NCI-H748 treated with DMSO at 0.1 percent for 48 hours (cell line): Measurements from ENCODE around the gene UBE2J1.
"Not testable (repeated sequence)": the region's sequence is repeated elsewhere in the genome, so short reads cannot be mapped to it uniquely, and the experiment has no call there.

Experiments
- DNase-seq: peaks from one replicate; lab custom pipeline; 2025; lab: John Stamatoyannopoulos, UW

UBE2J1 gene

GRCh38 chr6:89317067-89317466, 35.5 kb downstream of the UBE2J1 start:
- no peak for DNase-seq

DNA sequence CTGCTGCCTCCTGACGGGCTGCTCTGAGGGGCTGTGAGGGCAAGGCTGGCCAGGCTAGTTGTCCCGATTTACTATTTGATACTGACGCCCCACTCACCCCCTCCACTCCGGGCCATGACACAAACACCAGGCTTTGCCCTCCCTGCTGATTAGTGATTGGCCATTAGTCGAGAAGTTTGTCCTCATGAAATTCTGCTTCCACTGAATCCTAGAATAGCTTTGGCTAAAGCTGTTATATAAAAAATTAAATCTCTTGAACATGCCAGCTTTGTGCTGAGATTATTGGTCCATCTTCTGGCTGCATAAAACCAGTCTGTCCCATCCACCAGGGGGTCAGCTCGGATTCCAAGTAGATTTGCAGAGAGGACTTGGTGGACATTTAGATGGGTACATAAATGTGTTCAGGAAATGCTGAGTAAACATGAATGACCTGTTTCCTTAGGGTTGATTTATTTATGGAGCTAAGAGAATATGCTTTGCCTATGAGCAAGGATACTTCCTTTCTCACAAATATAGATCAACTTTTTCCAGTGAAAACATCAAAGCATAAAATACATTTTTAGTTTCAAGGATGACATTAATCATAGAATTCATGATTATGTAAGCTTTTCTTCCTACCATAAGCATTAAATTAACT, 37.2 kb downstream of the UBE2J1 start, which contains the start of gene GABRR2:
Gene GABRR2 (minus strand): TSS at position 51 of the 637 bp plus-strand sequence. CDS start 134 bp downstream, outside the sequence.
- no peak for DNase-seq

DNA sequence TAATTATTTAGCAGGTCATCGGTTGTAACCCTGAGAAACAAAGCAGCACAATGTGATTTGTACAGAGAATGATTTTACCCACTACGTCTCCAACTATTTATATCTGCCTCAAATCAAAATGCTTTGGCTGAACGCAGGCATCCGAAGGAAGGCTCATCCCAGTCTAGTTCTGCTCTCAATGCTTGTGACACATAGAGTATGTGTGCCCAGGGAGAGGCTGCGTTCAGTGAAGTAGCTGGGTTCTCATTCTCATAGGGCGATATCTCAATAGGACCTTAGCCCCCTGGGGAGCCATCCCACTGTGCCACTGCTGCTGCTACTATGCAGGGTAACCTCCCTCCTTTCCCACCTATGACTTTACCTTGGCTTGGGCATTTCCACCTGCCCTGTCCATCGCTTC, 37.8 kb downstream of the UBE2J1 start:
- DNase-seq: no peak

DNA sequence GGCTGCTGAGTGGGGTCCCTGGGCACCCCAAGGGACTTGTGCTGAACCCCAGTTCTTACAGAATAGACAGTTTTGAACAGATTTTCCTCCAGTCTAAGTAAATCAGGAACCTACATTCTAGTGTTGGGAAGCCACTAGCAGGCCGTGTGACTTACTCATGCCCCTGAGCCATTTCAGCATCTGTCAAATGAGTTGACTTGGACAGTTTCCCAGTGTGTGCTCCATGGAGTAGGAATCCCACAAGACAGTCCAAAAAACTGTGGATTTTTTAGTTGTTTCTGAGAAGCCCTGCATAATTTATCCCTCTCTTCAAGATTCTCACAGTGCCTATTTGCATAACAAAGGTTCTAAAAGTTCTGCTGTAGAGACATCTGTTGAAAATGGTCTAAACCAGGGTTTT, 39.5 kb downstream of the UBE2J1 start:
- DNase-seq: no peak

GRCh38 chr6:89311853-89312531, 40.5 kb downstream of the UBE2J1 start:
- DNase-seq: no peak

- DNase-seq: no peak
These were observed 41.0 kb downstream of the UBE2J1 start for GRCh38 chr6:89311530-89311852.

- DNase-seq: no peak
These were observed 41.6 kb downstream of the UBE2J1 start for GRCh38 chr6:89310929-89311328.

DNA sequence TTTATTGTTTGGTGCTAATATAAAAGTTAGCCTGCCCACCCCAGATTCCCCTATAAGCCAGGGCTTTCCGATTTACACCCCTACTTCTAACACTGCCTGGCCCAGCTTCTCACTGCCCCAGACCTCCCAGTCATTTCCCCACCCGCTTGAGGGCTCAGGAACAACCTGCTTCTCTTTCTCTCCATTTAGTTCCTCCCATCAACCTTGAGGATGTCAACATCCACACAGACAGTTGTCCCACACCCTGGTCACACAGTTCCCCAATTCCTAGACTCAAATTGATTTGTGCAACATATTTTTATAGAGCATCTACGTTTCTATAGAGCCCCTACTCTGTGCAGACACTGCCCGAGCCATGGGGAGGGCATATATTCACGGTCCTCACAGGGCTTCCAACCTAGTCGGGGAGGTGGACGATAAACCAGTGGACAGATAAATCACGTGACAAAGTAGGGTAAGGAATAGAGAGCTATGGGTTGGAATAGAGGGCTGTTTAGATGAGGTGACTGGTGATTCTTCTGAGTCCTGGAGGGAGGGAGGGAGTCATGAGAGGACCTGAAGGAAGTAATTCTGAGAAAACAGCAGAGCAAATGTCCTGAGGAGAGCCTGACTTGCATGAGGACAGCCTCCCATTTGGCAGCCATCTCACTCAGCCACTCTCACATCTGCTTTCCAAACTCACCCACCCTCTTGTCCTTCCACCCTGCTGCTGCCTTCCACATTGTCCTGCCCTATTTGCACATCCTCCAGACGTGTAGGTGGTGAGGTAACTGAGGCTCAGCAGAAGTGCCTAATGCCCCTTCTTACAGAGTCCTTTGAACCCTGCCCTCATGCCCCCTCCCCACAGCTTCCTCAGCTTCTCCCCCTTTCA, 43.8 kb downstream of the UBE2J1 start:
- no peak for DNase-seq

DNA sequence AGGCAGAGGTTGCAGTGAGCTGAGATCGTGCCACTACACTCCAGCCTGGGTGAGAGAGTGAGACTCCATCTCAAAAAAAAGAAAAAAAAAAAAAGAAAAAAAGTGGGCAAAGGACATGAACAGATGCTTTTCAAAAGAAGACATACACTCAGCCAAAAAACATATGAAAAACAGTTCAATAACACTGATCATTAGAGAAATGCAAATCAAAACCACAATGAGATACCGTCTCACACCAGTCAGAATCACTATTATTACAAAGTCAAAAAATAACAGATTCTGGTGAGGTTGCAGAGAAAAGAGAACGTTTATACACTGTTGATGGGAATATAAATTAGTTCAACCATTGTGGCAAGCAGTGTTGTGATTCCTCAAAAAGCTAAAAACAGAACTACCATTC, 48.0 kb downstream of the UBE2J1 start:
- DNase-seq: not testable (repeated sequence)

GRCh38 chr6:89302936-89303335, 49.6 kb downstream of the UBE2J1 start:
- no peak for DNase-seq

DNA sequence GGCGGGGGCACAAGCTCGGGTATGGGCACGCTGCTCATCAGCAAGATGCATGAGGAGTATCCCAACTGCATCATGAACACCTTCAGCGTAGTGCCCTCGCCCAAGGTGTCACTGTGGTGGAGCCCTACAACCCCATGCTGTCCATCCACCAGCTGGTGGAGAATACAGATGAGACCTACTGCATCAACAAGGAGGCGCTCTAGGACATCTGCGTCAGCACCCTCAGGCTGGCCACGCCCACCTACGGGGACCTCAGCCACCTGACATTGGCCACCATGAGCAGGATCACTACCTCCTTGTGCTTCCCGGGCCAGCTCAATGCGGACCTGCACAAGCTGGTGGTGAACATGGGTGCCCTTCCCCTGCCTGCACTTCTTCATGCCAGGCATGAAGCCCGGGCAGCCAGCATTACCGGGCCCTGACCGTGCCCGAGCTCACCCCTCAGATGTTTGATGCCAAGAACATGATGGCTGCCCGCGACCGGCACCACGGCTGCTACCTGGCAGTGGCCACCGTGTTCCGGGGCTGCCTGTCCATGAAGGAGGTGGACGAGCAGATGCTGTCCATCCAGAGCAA, 50.2 kb downstream of the UBE2J1 start:
- DNase-seq: no peak

DNA sequence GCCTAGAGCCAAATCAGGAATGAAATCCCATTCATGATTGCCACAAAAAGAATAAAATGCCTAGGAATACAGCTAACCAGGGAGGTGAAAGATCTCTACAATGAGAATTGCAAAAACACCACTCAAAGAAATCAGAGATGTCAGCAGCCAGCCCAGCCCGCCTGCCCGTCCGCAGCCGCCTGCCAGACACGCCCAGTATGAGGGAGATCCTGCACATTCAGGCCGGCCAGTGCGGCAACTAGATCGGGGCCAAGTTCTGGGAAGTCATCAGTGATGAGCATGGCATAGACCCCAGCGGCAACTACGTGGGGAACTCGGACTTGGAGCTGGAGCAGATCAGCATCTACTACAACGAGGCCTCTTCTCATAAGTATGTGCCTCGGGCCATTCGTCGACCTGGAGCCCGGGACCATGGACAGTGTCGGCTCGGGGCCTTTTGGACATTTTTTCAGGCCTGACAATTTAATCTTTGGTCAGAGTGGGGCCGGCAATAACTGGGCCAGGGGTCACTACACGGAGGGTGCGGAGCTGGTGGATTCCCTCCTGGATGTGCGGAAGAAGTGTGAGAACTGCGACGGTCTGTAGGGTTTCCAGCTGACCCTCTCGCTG, 50.8 kb downstream of the UBE2J1 start:
- no peak for DNase-seq

DNA sequence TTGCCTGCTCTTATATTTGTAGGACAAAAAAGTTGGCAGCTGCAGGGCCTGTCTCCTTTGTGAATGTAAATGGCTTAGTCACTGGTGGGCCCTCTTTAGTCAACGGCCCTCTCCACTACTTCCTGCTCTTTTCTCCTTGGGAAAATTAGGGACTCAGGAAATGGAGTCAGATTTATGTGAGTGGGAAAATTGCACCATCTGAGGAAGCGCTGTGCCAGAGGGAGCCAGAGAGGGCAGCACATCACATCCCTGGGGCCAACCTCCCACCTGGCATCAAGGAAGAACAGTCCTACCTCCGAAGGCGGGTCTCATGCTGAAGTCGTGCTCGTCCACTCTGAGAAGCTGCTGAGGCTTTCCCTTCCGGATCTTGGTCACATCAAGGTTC, 53.1 kb downstream of the UBE2J1 start:
- DNase-seq: no peak

DNA sequence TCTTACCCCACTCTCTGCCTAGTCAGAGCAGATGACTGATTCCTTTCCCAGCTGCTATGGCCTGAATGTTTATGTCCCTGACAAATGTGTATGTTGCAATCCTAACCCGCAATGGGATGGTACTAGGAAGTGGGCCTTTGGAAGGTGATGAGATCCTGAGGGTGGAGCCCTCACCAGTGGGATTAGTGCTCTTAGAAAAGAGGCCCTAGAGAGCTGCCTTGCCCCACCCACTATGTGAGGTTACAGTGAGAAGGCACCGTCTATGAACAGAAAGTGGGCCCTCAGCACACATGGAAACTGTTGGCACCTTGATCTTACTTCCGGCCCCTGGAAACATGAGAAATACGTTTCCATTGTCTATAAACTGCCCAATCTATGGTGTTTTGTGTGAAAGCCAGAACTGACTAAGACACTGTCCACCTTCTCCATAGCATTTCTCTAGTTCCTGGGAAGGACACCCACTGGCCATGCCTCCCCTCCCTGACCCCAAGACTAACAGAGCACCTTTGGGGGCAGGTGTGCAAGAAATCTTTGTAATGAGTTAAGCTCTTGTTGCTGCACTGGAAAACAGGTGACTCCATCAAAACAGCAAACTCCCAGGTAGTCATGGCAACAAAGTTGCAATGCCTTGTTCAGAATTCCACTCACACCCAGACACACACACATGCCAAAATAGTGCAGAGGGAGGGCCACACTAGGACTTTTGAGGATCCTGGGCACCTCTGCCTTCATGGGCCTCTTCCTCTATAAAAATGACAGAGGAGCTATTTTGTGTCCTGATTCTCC, 53.6 kb downstream of the UBE2J1 start:
- no peak for DNase-seq

GRCh38 chr6:89297695-89298351, 54.7 kb downstream of the UBE2J1 start:
- DNase-seq: no peak

DNA sequence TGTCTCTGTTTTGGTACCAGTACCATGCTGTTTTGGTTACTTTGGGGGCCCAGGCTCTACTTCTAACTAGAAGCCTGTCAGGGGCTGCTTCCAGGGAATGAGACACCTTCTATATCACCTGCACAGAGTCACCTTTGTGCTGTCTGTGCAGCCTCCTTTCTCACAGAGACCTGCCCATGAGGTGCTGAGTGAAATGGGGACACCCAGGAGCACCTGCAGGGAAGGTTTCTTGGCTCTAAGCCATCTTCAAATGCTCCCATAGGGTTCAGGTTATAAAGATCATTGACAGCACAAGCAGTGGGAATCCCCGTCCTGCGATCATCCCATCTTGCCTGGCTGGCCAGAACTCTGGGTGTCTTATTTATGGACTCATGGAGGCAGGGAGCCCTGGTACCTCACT, 56.5 kb downstream of the UBE2J1 start:
- no peak for DNase-seq

DNA sequence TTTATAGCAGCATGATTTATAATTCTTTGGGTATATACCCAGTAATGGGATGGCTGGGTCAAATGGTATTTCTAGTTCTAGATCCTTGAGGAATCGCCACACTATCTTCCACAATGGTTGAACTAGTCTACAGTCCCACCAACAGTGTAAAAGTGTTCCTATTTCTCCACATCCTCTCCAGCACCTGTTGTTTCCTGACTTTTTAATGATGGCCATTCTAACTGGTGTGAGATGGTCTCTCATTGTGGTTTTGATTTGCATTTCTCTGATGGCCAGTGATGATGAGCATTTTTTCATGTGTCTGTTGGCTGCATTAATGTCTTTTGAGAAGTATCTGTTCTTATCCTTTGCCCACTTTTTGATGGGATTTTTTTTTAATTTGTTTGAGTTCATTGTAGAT, 57.4 kb downstream of the UBE2J1 start:
- DNase-seq: not testable (repeated sequence)

DNA sequence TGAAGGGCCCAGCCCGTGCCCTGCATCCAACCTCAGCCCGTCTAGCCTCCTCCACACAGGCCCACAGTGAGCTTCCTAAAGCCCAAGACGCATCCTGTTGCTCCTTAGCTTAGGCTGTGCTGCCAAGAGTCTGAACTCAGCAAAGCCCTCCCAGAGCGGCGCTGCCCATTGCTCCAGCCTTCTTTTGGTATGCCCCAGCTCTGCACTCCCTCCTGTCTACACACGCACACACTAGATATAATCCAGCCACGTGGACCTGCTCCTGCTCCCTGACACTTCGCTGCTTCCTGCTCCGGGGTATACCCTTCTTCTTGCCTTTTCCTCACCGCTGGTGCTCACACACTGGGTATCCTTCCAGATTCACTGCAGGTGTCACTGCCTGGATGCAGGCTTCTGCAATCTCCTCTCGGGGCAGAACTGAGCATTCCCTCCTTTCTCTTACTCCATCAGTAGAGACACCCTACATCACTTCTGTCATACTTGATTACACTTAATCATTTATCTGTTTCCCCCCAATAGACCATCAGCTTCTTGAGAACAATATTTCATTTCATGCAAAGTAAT, 61.2 kb downstream of the UBE2J1 start:
- DNase-seq: no peak

GRCh38 chr6:89290401-89291155, 61.9 kb downstream of the UBE2J1 start:
- DNase-seq: no peak

- no peak for DNase-seq
These were observed 62.8 kb downstream of the UBE2J1 start for GRCh38 chr6:89289710-89290109.
